Measurements from ENCODE around the gene LIMA1.

Gene LIMA1

GRCh38 chr12:50181691-50182090 is 101.6 kb downstream of the LIMA1 start:
- no peak overlapping the region for H2AFZ ChIP-seq (ENCODE audit: low read depth, low read length, severe bottlenecking)
- H3K4me2 ChIP-seq (ENCODE audit: low read depth, low read length, poor library complexity, severe bottlenecking) = no peak overlapping the region
- H3K27ac ChIP-seq (ENCODE audit: low read depth, low read length) = no peak overlapping the region
- no peaks in the 10 kb centered on the region; the same call in 1 of the 2 replicates for H3K36me3 ChIP-seq (ENCODE audit: low read length)
- H3K4me3 ChIP-seq (ENCODE audit: insufficient read depth, low read length, poor library complexity, severe bottlenecking) = no peak overlapping the region
- no peaks in the 10 kb centered on the region for H3K27me3 ChIP-seq (ENCODE audit: low read length)
- H4K20me1 ChIP-seq (ENCODE audit: low read depth, low read length) = no peaks in the 10 kb centered on the region
- H3K9me3 ChIP-seq (ENCODE audit: insufficient read depth, low read length) = no peaks in the 10 kb centered on the region
- H3K79me2 ChIP-seq (ENCODE audit: insufficient read depth, low read length) = no peaks in the 10 kb centered on the region
- H3F3A ChIP-seq (ENCODE audit: insufficient read depth) = no peaks in the 10 kb centered on the region
- TF ChIP-seq EZH2phosphoT487 (conservative IDR thresholded peaks at IDR 0.05; ENCODE audit: low read length) (no peak), CTCF (IDR thresholded peaks at IDR 0.05; ENCODE audit: insufficient read depth, low read length, poor library complexity, severe bottlenecking) (no peak)
- H3K9me2 ChIP-seq (replicated peaks; ENCODE audit: insufficient read depth, low read length) = no peaks in the 10 kb centered on the region
- no peak overlapping the region for H3K9ac ChIP-seq (ENCODE audit: low read length)

- TF ChIP-seq CTCF (IDR thresholded peaks at IDR 0.05; ENCODE audit: insufficient read depth, low read length, poor library complexity, severe bottlenecking) = peak; percentile 0
- no peak for TF ChIP-seq EZH2phosphoT487 (conservative IDR thresholded peaks at IDR 0.05; ENCODE audit: low read length)
- no peak overlapping the region for H3K4me2 ChIP-seq (ENCODE audit: low read depth, low read length, poor library complexity, severe bottlenecking)
- no peaks in the 10 kb centered on the region; the same call in 1 of the 2 replicates for H3K36me3 ChIP-seq (ENCODE audit: low read length)
- H4K20me1 ChIP-seq (ENCODE audit: low read depth, low read length) = no peaks in the 10 kb centered on the region
- H3K4me3 ChIP-seq (ENCODE audit: insufficient read depth, low read length, poor library complexity, severe bottlenecking) = no peak overlapping the region
- H3K79me2 ChIP-seq (ENCODE audit: insufficient read depth, low read length) = no peaks in the 10 kb centered on the region
- H2AFZ ChIP-seq (ENCODE audit: low read depth, low read length, severe bottlenecking) = no peak overlapping the region
- H3K27me3 ChIP-seq (ENCODE audit: low read length) = no peaks in the 10 kb centered on the region
- H3K9me3 ChIP-seq (ENCODE audit: insufficient read depth, low read length) = no peaks in the 10 kb centered on the region
- no peaks in the 10 kb centered on the region for H3K9me2 ChIP-seq (replicated peaks; ENCODE audit: insufficient read depth, low read length)
- no peak overlapping the region for H3K27ac ChIP-seq (ENCODE audit: low read depth, low read length)
- peaks cover 12% of the 10 kb centered on the region; the same call in 1 of the 2 replicates for H3F3A ChIP-seq (ENCODE audit: insufficient read depth)
- no peak overlapping the region for H3K9ac ChIP-seq (ENCODE audit: low read length)
Measured at GRCh38 chr12:50175716-50176026, 107.6 kb downstream of the LIMA1 start.

GRCh38 chr12:50174971-50175715 is 108.2 kb downstream of the LIMA1 start:
- TF ChIP-seq CTCF (IDR thresholded peaks at IDR 0.05; ENCODE audit: insufficient read depth, low read length, poor library complexity, severe bottlenecking) (peak; percentile 39), EZH2phosphoT487 (conservative IDR thresholded peaks at IDR 0.05; ENCODE audit: low read length) (no peak)
- H3K4me2 ChIP-seq (ENCODE audit: low read depth, low read length, poor library complexity, severe bottlenecking) = no peak overlapping the region
- H3K79me2 ChIP-seq (ENCODE audit: insufficient read depth, low read length) = no peaks in the 10 kb centered on the region
- H4K20me1 ChIP-seq (ENCODE audit: low read depth, low read length) = no peaks in the 10 kb centered on the region
- no peak overlapping the region for H3K27ac ChIP-seq (ENCODE audit: low read depth, low read length)
- H3K9me3 ChIP-seq (ENCODE audit: insufficient read depth, low read length) = no peaks in the 10 kb centered on the region
- H3K4me3 ChIP-seq (ENCODE audit: insufficient read depth, low read length, poor library complexity, severe bottlenecking) = no peak overlapping the region
- no peaks in the 10 kb centered on the region for H3K27me3 ChIP-seq (ENCODE audit: low read length)
- no peak overlapping the region for H2AFZ ChIP-seq (ENCODE audit: low read depth, low read length, severe bottlenecking)
- H3K9ac ChIP-seq (ENCODE audit: low read length) = no peak overlapping the region
- no peaks in the 10 kb centered on the region; the same call in 1 of the 2 replicates for H3K36me3 ChIP-seq (ENCODE audit: low read length)
- H3F3A ChIP-seq (ENCODE audit: insufficient read depth) = peaks cover 13% of the 10 kb centered on the region; the same call in 1 of the 2 replicates
- H3K9me2 ChIP-seq (replicated peaks; ENCODE audit: insufficient read depth, low read length) = no peaks in the 10 kb centered on the region
